ENCODE data around the gene JARID2.

Gene JARID2

DNA sequence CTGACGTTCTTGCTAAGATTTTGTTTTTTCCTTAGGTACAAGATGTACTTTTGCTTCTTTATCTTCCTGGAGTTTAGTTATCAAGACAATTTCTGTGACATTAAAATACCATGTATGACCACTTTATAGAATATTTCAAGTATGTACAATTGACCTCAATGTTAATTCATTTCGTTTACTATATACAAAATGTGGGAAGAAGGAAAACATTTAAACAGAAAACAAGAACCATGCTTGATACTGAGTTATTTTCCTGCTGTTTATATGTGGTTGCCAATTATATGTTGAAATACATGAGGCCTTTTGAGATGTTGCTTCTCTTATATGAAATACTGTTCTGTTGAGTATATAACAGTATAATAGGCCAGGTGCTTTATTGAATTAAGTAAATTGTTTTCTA is 184.3 kb downstream of the JARID2 start:
- no peak for DNase-seq
- intact Hi-C loops (cut with DNase I): no loop called here

- intact Hi-C loops (cut with DNase I): no loop called here
Observed at GRCh38 chr6:15430931-15431405, 185.1 kb downstream of the JARID2 start.

GRCh38 chr6:15431762-15432483 is 186.1 kb downstream of the JARID2 start:
- DNase-seq: no peak
- intact Hi-C loops (cut with DNase I): no loop called here

More at GRCh38 chr6:15430931-15431405, 185.1 kb downstream of the JARID2 start:
- DNase-seq: peak in 1 of 42 donors; percentile 35

DNA sequence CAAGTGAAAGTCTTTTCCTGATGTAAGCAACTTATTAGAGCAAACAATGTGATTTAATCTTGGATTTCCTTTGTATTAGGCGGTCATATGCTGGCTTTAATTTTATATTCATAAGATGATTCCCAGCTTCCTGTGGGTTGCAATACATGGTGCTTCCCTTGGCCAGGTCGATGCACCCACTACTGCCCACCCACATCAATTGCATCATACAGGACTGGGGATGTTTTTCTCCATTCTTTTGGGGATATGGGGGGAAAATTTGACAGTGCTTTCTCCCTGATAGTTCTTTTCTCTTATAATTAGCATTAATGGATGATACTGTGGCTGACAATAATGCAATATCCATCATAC is 187.6 kb downstream of the JARID2 start:
- DNase-seq: no peak
- intact Hi-C loops (cut with DNase I): no loop called here

- no peak for DNase-seq
- intact Hi-C loops (cut with DNase I): no loop called here
Observed at GRCh38 chr6:15434263-15434662, 188.4 kb downstream of the JARID2 start.

DNA sequence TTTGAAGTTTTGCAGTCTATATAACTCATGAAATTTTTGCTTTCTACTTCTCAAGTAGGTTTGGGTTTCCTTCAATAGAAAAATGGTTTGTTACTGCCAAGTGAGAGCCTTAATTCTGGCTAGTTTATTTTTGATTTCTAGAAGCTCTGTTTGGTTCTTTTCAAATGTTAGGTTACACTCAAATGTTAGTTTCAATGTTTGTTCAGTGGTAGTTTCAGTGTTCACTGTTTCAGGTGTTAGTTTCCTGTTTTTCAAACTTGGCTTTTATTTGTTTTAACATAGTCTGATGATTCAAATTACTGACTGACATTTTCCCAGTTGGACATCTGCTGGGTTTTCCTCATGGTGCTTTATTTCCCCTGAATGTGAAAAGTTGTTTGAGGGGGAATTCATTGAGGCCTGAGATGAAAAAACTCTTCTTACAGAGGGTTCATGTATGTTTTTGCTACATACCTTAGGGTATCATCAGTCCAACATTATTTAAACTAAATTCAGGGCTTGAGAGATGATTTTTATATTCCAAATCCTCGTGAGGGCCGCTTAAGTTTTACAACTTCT is 189.0 kb downstream of the JARID2 start:
- DNase-seq: no peak
- intact Hi-C loops (cut with DNase I): no loop called here

GRCh38 chr6:15435468-15435867 is 189.6 kb downstream of the JARID2 start:
- intact Hi-C loops (cut with DNase I): no loop called here
- DNase-seq: no peak

DNA sequence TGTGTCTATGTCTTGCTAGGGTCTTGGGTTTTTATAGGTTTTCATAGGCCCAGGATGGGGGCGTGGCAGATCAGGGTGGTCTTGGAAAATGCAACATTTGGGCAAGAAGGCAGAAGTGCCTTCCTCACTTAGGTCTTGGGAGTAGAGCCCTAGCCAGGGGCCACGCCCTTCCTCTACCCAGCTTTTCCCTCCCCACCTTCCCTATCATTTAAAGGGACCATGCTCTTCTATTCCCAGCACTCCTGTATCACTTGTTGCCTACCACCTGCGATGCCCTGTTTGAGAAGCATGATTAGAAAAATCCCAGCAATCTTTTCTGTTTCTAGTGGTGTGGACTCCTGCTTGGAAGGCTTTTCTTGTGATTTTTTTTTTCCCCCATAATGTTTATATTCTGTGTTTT is 190.6 kb downstream of the JARID2 start:
- no peak for DNase-seq
- intact Hi-C loops (cut with DNase I): no loop called here

DNA sequence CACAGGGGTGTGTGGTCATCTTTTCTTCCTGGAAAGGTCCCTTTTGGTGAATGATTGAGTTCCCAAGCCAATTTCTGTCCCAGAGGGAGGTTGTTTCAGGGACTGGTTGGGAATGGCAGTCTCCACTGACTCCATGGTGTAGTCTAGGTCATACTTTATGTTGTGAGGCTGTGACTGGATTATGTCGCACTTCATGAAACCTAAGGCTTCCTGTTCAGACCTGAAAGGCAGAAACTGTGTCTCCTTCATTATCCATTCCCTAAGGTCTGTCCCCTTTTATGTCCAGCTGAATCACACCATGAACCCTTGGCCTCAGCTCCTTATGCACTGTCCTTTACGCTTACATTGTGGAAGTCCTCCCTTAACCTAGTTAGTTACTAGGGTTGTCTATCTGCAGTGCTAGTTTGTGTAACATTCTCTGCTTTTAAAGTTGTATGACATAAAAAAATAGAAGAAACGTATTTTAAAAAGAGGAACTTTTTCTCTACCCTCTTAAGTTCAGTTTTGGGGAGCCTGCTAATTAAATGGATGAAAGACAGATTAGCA is 191.3 kb downstream of the JARID2 start:
- DNase-seq: no peak
- intact Hi-C loops (cut with DNase I): no loop called here

DNA sequence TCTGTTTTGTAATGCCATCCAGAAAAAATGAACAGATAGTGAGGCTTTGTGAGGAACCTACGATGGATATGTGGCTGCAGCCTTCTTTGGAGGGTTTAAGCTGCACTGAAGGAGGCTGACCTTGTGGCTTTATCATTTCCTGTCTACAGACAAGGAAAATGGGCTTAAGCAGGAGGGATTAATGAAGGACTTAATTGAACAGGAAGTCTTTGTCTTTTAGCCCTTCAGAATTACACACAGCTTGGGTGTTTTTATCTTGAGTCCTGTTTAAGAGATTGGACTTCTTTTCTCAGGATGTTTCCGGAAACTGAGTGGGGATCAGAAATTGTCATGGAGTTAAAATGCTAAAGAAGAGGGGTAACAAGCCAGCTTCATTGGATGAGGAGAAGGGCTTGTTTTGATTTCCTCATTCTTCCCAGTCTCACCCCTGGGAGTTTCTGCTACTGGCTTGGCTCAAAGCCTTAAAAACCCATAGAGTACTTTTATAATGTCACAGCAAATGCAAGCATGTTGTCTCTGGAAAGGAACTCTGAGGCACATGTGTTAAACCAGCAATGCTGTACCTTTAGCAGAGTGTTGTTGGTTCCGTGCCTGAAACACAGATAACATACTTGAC is 193.6 kb downstream of the JARID2 start:
- intact Hi-C loops (cut with DNase I): loop anchor here (5.0 to 10.0 kb wide), 2 partner anchors 32 to 55 kb away; no protein-coding TSS in a partner anchor
- DNase-seq: no peak

DNA sequence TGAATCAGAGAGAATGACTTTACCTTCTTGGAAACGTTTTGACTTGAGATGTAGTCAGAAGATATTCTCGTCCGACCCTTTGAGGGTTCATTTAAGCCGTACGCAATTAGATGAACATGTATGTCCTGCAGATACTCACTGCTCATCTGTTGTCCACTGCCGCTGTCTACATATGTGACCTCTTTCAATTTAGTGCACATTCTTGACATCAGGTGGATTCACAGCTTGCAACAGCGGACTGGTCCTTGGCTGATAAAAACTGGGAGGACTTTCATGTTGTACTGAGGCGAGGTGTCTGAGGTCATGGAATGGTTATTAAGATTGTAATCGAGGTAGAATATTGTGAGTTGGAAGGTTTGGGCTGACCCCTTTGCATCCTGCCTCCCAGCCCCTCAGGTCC is 194.2 kb downstream of the JARID2 start:
- intact Hi-C loops (cut with DNase I): loop anchor here (5.0 to 10.0 kb wide), 2 partner anchors 33 to 55 kb away; no protein-coding TSS in a partner anchor
- no peak for DNase-seq

GRCh38 chr6:15441215-15441868 is 195.5 kb downstream of the JARID2 start:
- intact Hi-C loops (cut with DNase I): loop anchor here (5.0 to 10.0 kb wide), 2 partner anchors 34 to 53 kb away; no protein-coding TSS in a partner anchor
- DNase-seq: peak in 27 of 42 donors; percentile 10 to 82 (median 53)

DNA sequence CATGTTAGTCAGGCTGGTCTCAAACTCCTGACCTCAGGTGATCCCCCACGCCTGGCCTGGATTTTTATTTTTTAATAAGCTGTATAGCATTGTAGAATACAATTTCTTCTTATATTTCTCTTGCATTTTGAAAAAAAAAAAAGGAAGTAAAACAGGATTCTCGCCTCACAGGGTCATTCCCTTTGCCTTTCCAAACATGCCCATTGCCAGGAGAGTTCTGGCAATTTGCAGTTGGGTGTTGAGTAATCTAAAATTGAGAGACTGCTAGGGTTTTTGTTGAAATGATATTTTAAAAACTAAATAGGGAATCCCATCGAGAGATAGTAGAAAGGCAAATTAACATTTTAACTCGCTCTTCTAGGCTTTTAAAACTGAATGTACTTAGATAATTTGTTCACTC is 196.1 kb downstream of the JARID2 start:
- DNase-seq: no peak
- intact Hi-C loops (cut with DNase I): loop anchor here (5.0 to 10.0 kb wide), 2 partner anchors 35 to 53 kb away; no protein-coding TSS in a partner anchor

DNA sequence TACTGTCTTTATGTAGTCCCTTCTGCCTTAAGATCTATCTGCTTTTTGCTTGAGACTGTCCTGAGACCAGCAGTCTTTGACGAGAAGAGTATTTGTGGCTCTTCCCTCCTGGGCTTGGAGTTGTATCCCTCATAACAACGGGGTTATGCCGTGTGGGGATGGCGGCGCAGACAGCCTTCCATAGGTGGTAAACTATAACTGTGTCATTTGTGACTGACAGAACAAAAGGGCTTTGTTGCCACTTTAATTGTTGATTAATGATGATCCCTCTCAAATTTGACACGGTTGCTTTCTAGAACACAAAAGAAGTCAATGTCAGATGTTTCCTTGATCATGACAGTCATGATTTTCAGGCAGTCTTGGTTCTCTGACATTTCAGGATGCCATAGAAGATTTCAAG is 196.6 kb downstream of the JARID2 start:
- no peak for DNase-seq
- intact Hi-C loops (cut with DNase I): loop anchor here (5.0 to 10.0 kb wide), 2 partner anchors 35 to 52 kb away; no protein-coding TSS in a partner anchor

DNA sequence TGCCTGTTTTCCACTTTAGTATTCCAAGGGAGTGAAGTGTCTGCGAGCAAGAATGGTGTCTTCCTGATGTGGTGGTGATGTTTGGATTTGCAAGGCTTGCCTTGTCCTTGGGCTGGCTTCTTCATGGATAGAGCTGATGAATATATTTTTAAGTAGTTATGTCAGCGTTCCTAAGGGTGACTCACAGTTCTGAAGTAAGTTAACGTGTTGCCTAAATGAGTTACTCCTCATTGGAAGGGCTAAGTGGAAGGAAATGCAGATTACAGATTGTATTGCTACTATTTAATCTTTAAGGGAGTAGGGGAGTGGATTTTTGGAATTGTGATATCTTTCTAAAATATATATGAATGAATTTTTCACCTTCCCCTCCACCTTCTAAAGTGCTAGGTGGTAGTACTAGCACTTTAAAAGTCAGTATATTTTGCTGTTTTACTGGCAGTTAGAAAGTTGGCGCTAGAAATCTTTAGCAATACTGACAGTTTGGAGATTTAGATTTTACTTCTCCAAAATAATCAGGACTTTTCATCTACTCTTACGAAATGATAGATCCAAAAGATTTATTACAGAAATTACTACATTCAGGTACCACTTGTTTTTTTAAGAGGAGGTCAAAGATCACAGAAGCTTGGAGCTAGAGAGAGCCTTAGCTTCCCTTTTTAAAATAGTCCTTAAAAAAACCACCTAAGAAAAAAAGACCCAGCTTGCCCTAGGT is 197.4 kb downstream of the JARID2 start:
- DNase-seq: no peak
- intact Hi-C loops (cut with DNase I): loop anchor here (5.0 to 10.0 kb wide), 2 partner anchors 36 to 52 kb away; no protein-coding TSS in a partner anchor

DNA sequence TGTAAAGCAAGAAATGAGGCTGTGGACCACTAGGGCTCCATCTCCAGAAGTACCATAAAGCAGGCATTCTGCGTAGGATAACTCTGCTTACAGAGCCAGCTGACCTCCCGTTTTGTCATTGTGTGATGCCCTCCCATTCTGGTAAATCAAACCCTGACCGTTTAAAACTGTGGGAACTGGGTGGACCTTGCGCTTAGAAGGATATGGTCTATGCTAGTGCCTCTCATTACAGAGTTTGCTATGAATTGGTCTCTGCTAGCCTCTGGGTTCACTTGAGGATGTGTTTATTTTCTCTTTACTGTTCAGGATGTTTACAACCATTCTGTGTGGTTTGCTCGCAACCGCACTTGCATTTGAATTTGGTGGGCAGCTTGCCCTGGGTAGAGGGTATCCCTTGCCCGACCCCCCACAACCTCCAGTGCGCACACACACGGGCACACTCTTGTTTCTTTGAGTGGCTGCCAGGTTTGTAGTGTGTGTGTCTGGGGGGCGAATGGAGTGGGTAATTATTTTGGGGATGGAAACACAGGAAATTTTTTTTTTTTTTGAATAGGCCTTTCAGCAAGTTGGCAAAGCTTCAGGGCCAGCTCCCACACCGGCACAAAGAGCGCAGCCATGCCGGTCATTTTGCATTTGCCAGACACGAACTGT is 198.3 kb downstream of the JARID2 start:
- intact Hi-C loops (cut with DNase I): loop anchor here (5.0 to 10.0 kb wide), 2 partner anchors 37 to 51 kb away; no protein-coding TSS in a partner anchor
- peak in 26 of 42 donors; percentile 15 to 71 (median 36) for DNase-seq

DNA sequence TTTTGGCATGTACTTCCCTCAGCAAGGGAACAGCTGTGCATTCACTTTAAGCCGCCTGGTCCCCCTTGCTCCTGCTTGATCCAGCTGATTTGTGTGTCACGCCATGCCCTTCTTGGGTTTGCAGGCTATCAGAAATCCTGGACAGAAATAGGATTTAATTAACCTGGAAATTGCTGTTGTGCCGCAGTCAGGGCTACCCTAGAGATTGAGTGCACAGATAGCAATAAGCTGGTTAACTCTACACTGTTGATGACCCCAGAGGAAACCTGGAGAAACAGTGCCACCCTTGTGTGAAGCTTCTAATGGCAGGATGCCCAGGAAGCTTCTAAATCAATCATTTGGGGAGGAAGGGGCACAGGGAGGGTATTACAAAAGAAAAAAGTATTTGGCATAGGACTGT is 199.0 kb downstream of the JARID2 start:
- DNase-seq: peak in 5 of 42 donors; percentile 28 to 57 (median 47)
- intact Hi-C loops (cut with DNase I): loop anchor here (5.0 to 10.0 kb wide), 3 partner anchors 38 to 198 kb away; partner anchors contain the start of gene JARID2

All from head of caudate nucleus (tissue), 42 donors.